HepG2 (cell line): ENCODE data around the gene TPBGL. TPM values are rescaled to one million over a fixed set of nuclear protein-coding genes. Genes with fewer than 3 reads are reported as not detected.
A peak's percentile ranks its signal among the peaks of the same experiment; 100 is the strongest.

Experiments
- ATAC-seq: fragments of 200-7000 bp; cut with Tn5 transposase; 3 replicates; pipeline ENCODE4 v1.9.1; 2020; ENCODE audit warnings: mild to moderate bottlenecking, moderate library complexity
- BruUV-seq: library from RNA; stranded (reverse); fragments of 400-500 nt; replicated peaks from 2 replicates; lab custom pipeline; 2021; lab: Mats Ljungman, UMichigan
- CTCF ChIA-PET: fragments of 300-600 bp; formaldehyde crosslinking; extraction: SDS; loops from one replicate; lab custom pipeline; 2021; ENCODE audit warnings: low total read pairs, inconsistent platforms, low intra/inter-chr PET ratio; lab: Yijun Ruan, JAX
- POLR2A ChIA-PET: fragments of 350-600 bp; sonication (Branson Sonifier 250); formaldehyde crosslinking; loops from one replicate; lab custom pipeline; 2020; ENCODE audit warnings: antibody characterized with exemption, inconsistent platforms; lab: Yijun Ruan, JAX
- DNase-seq: peaks from one replicate; pipeline ENCODE4 v3.0.0-alpha.2; 2015; ENCODE audit warnings: low spot score
- FAIRE-seq: peaks from 3 replicates; lab custom pipeline; 2011; peaks lifted over from hg19 to GRCh38; lab: Jason Lieb, UNC
- H2AFZ ChIP-seq: one replicate; pipeline ENCODE4 v1.6.1; 2011; ENCODE audit warnings: low read length, inconsistent platforms
- H3K27ac ChIP-seq: fragments of 300-600 bp; 3 replicates; pipeline ENCODE4 v1.8.0; 2011; ENCODE audit warnings: mixed run types, mild to moderate bottlenecking, mixed read lengths, low read length, inconsistent platforms; ENCODE audit not compliant: insufficient read depth; ENCODE audit errors: extremely low read length
- H3K27me3 ChIP-seq, 2 experiments: fragments of 200-600 bp in 1 of 2; 2 replicates in 1 of 2; 3 replicates in 1 of 2; pipeline versions ENCODE4 v1.6.0 to v1.8.0; 2011; ENCODE audit warnings: low read length in 2 of 2, mild to moderate bottlenecking in 2 of 2, moderate library complexity in 2 of 2, inconsistent platforms in 1 of 2; ENCODE audit not compliant: insufficient read depth in 2 of 2, control insufficient read depth in 1 of 2
- H3K36me3 ChIP-seq, 2 experiments: fragments of 200-600 bp in 1 of 2; replicated peaks in 1 of 2; 2 replicates in 1 of 2; 3 replicates in 1 of 2; pipeline versions ENCODE4 v1.5.1 to v1.8.0; 2011; ENCODE audit warnings: low read length in 2 of 2, inconsistent platforms in 1 of 2; ENCODE audit not compliant: insufficient read depth in 2 of 2, control insufficient read depth in 1 of 2
- H3K4me1 ChIP-seq: 2 replicates; pipeline ENCODE4 v1.5.1; 2012; ENCODE audit warnings: low read length, inconsistent platforms; ENCODE audit not compliant: insufficient read depth
- H3K4me2 ChIP-seq: 2 replicates; pipeline ENCODE4 v1.6.0; 2011; ENCODE audit warnings: low read depth, low read length, inconsistent platforms
- H3K4me3 ChIP-seq, 3 experiments: fragments of 200-600 bp in 1 of 3; sonication (generic), shearing (Covaris generic) in 1 of 3; replicated peaks in 1 of 3; 2 replicates each; pipeline ENCODE4 v1.5.1; 2011 to 2016; ENCODE audit warnings: low read length in 3 of 3, inconsistent platforms in 2 of 3, low read depth in 2 of 3, mild to moderate bottlenecking in 2 of 3, control low read depth in 1 of 3, mixed read lengths in 1 of 3; ENCODE audit not compliant: insufficient read depth in 1 of 3
- H3K79me2 ChIP-seq: one replicate; pipeline ENCODE4 v1.6.1; 2011; ENCODE audit warnings: low read length, inconsistent platforms; ENCODE audit not compliant: insufficient read depth
- H3K9ac ChIP-seq: 2 replicates; pipeline ENCODE4 v1.6.0; 2011; ENCODE audit warnings: mild to moderate bottlenecking, low read depth, low read length, inconsistent platforms; ENCODE audit not compliant: insufficient read depth
- H3K9me3 ChIP-seq: 2 replicates; pipeline ENCODE4 v1.5.1; 2012; ENCODE audit warnings: mild to moderate bottlenecking, low read length
- H4K20me1 ChIP-seq: 2 replicates; pipeline ENCODE4 v1.6.0; 2011; ENCODE audit warnings: inconsistent platforms, mild to moderate bottlenecking, low read length, moderate library complexity; ENCODE audit not compliant: insufficient read depth
- ADNP ChIP-seq: sonication (generic); formaldehyde crosslinking; IDR thresholded peaks from 2 replicates; pipeline ENCODE4 v1.4.0; 2020; ENCODE audit warnings: missing genetic modification reagents
- BRD4 ChIP-seq: sonication (generic); formaldehyde crosslinking; IDR thresholded peaks from 2 replicates; pipeline ENCODE4 v1.4.0; 2020; ENCODE audit warnings: missing genetic modification reagents
- CHD4 ChIP-seq: fragments of 200-600 bp; sonication (generic); IDR thresholded peaks from 2 replicates; pipeline ENCODE4 v1.7.0; 2017; ENCODE audit warnings: mild to moderate bottlenecking, low read length, borderline replicate concordance
- GZF1 ChIP-seq: sonication (generic); formaldehyde crosslinking; IDR thresholded peaks from 2 replicates; pipeline ENCODE4 v1.5.1; 2020; ENCODE audit warnings: mild to moderate bottlenecking, missing genetic modification reagents
- KDM1A ChIP-seq: IDR thresholded peaks from 2 replicates; pipeline ENCODE4 v1.6.1; 2016; ENCODE audit warnings: missing compliant biosample characterization
- PHF20 ChIP-seq: sonication (generic); formaldehyde crosslinking; IDR thresholded peaks from 2 replicates; pipeline ENCODE4 v1.5.0; 2020; ENCODE audit warnings: mild to moderate bottlenecking, missing genetic modification reagents
- SSRP1 ChIP-seq: IDR thresholded peaks from 2 replicates; pipeline ENCODE4 v1.6.1; 2016; ENCODE audit warnings: control low read depth
- ZBTB21 ChIP-seq: sonication (generic); formaldehyde crosslinking; IDR thresholded peaks from 2 replicates; pipeline ENCODE4 v1.4.0; 2020; ENCODE audit warnings: missing genetic modification reagents
- ZMYM3 ChIP-seq: sonication (generic); formaldehyde crosslinking; IDR thresholded peaks from 2 replicates; pipeline ENCODE4 v1.5.1; 2020; ENCODE audit warnings: mild to moderate bottlenecking, missing genetic modification reagents
- ZNF546 ChIP-seq: sonication (generic); formaldehyde crosslinking; conservative IDR thresholded peaks from 2 replicates; pipeline ENCODE4 v1.8.1; 2023; ENCODE audit warnings: mild to moderate bottlenecking, missing genetic modification reagents
- ZNF629 ChIP-seq: sonication (generic); formaldehyde crosslinking; conservative IDR thresholded peaks from 2 replicates; pipeline ENCODE4 v1.5.0; 2020; ENCODE audit warnings: missing genetic modification reagents
- ZNF737 ChIP-seq: sonication (generic); formaldehyde crosslinking; IDR thresholded peaks from 2 replicates; pipeline ENCODE4 v1.5.0; 2020; ENCODE audit warnings: missing genetic modification reagents, mild to moderate bottlenecking, borderline replicate concordance
- ZNF768 ChIP-seq: sonication (generic); formaldehyde crosslinking; IDR thresholded peaks from 2 replicates; pipeline ENCODE4 v1.4.0; 2020; ENCODE audit warnings: missing genetic modification reagents
- WGBS: methylation state at CpG from one replicate; pipeline ENCODE4 v1.1.6; 2017; ENCODE audit warnings: low lambda C conversion rate; 5-methylcytosine and 5-hydroxymethylcytosine counted together
- in situ Hi-C: cut with HindIII; loops from 2 replicates; pipeline ENCODE4 v1.10.0; 2017; ENCODE audit warnings: low pct_unique_long_range_greater_than_20kb; ENCODE audit not compliant: extremely low pct_ligation_motif_present
- intact Hi-C: fragments of 100-400 bp; cut with micrococcal nuclease; formaldehyde crosslinking; loops from one replicate; pipeline ENCODE4 v1.10.0; 2022; ENCODE audit not compliant: unreplicated experiment
- polyA plus RNA-seq, 8 experiments: library from polyadenylated mRNA; depleted of rRNA in 3 of 8; stranded (reverse) in 7 of 8; unstranded in 1 of 8; fragments of >200 nt; fragmentation: Illumina TruSeq in 4 of 8; extraction: Trizol in 4 of 8; gene quantifications; 2 replicates each; pipeline versions ENCODE4 v1.2.1 to v1.2.3, GENCODE V29; 2011 to 2016; ENCODE audit warnings: low read depth in 4 of 8, missing spikeins in 1 of 8, mixed read lengths in 1 of 8; ENCODE audit not compliant: insufficient read depth in 1 of 8
- total RNA-seq, 5 experiments: library from RNA; depleted of rRNA; stranded (reverse); fragments of >200 nt; fragmentation: Illumina TruSeq; extraction: Trizol; gene quantifications; 2 replicates each; pipeline ENCODE4 v1.2.3, GENCODE V29; 2016; ENCODE audit warnings: low read depth in 1 of 5
- TF ChIP-seq, protein P1 (sequence below): sonication (generic); formaldehyde crosslinking; IDR thresholded peaks from one replicate; pipeline ENCODE4 v1.5.1; 2020; ENCODE audit warnings: mild to moderate bottlenecking, missing genetic modification reagents; ENCODE audit errors: not compliant biosample characterization

The TPBGL gene
- total and polyA plus RNA-seq, 2 of the 13 experiments (the other 11 are each of a cell fraction or from before 2014, with no cell fraction given): not detected

DNA sequence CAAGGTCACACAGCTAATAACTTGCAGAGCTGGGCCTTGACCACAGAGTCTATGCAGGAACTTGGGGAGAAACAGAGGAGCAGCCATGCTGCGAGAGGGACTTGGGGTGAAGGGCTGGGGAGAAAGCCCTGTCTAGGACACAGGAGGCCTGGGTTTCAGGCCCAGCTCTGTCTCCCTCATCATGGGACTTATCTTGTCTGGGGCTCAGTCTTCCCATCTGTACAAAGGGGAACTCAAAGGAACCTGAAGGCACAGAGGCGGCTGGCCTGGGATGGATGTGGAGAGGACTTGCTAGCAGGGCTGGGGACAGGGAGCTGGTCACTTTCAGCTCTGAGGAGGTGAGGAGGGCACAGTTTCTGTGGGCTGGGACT lies 36.9 kb upstream of the TPBGL start:
- H4K20me1 ChIP-seq: no peaks in the 10 kb centered on the region
- no peak for FAIRE-seq
- no peak overlapping the region for H2AFZ ChIP-seq
- no peak for DNase-seq
- intact Hi-C loops: loop anchor here (2.0 to 5.0 kb wide), 3 partner anchors 35 to 46 kb away; no protein-coding TSS in a partner anchor
- peak overlapping the region; percentile 91 for H3K27ac ChIP-seq
- TF ChIP-seq ADNP (CRISPR knock-in tag) (peak; percentile 81), ZNF629 (peak; percentile 97), ZNF768 (CRISPR knock-in tag) (peak; percentile 41; the same call in 1 of the 2 replicates), CHD4 (peak; percentile 61; the same call in 1 of the 2 replicates), BRD4 (peak; percentile 19; the same call in 1 of the 2 replicates), GZF1 (0 out of 2 replicates have a peak, but pooled peaks have one; percentile 48), ZMYM3 (CRISPR knock-in tag) (peak; percentile 90), ZNF546 (no peak), KDM1A (CRISPR knock-in tag) (peak; percentile 55; the same call in 1 of the 2 replicates), PHF20 (0 out of 2 replicates have a peak, but pooled peaks have one; percentile 46), SSRP1 (no peak), ZBTB21 (CRISPR knock-in tag) (no peak), ZNF737 (CRISPR knock-in tag) (0 out of 2 replicates have a peak, but pooled peaks have one; percentile 32)
- TF ChIP-seq, protein P1, sequence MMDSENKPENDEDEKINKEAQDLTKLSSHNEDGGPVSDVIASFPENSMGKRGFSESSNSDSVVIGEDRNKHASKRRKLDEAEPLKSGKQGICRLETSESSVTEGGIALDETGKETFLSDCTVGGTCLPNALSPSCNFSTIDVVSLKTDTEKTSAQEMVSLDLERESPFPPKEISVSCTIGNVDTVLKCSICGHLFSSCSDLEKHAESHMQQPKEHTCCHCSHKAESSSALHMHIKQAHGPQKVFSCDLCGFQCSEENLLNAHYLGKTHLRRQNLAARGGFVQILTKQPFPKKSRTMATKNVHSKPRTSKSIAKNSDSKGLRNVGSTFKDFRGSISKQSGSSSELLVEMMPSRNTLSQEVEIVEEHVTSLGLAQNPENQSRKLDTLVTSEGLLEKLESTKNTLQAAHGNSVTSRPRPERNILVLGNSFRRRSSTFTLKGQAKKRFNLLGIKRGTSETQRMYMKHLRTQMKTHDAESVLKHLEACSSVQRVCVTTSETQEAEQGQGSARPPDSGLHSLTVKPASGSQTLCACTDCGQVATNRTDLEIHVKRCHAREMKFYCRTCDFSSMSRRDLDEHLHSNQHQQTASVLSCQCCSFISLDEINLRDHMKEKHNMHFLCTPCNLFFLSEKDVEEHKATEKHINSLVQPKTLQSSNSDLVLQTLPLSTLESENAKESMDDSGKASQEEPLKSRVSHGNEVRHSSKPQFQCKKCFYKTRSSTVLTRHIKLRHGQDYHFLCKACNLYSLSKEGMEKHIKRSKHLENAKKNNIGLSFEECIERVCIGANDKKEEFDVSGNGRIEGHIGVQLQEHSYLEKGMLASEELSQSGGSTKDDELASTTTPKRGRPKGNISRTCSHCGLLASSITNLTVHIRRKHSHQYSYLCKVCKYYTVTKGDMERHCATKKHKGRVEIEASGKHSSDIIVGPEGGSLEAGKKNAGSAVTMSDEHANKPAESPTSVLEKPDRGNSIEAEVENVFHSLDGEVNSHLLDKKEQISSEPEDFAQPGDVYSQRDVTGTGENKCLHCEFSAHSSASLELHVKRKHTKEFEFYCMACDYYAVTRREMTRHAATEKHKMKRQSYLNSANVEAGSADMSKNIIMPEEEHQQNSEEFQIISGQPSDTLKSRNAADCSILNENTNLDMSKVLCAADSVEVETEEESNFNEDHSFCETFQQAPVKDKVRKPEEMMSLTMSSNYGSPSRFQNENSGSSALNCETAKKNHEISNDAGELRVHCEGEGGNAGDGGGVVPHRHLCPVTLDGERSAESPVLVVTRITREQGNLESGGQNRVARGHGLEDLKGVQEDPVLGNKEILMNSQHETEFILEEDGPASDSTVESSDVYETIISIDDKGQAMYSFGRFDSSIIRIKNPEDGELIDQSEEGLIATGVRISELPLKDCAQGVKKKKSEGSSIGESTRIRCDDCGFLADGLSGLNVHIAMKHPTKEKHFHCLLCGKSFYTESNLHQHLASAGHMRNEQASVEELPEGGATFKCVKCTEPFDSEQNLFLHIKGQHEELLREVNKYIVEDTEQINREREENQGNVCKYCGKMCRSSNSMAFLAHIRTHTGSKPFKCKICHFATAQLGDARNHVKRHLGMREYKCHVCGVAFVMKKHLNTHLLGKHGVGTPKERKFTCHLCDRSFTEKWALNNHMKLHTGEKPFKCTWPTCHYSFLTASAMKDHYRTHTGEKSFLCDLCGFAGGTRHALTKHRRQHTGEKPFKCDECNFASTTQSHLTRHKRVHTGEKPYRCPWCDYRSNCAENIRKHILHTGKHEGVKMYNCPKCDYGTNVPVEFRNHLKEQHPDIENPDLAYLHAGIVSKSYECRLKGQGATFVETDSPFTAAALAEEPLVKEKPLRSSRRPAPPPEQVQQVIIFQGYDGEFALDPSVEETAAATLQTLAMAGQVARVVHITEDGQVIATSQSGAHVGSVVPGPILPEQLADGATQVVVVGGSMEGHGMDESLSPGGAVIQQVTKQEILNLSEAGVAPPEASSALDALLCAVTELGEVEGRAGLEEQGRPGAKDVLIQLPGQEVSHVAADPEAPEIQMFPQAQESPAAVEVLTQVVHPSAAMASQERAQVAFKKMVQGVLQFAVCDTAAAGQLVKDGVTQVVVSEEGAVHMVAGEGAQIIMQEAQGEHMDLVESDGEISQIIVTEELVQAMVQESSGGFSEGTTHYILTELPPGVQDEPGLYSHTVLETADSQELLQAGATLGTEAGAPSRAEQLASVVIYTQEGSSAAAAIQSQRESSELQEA: no peak
- POLR2A ChIA-PET: interaction anchor here (0.6 to 7.6 kb wide), 9 partner anchors 13 to 60 kb away, joined by 4 to 163 read pairs (median 15); partner anchors contain the start of genes SLCO2B1 and TPBGL
- H3K4me1 ChIP-seq: peaks cover 32% of the 10 kb centered on the region
- 83% methylated on average over 2 of the region's 2 CpGs for WGBS
- peak overlapping the region; percentile 73 for H3K4me2 ChIP-seq
- CTCF ChIA-PET: interaction anchor here (1.7 to 5.9 kb wide), 4 partner anchors 35 to 61 kb away, joined by 6 to 173 read pairs (median 8); no protein-coding TSS in a partner anchor
- no peaks in the 10 kb centered on the region for H3K79me2 ChIP-seq
- no peak overlapping the region for H3K4me3 ChIP-seq
- ATAC-seq: peak; percentile 48; the same call in 2 of the 3 replicates
- no peaks in the 10 kb centered on the region for H3K9me3 ChIP-seq
- H3K27me3 ChIP-seq: no peaks in the 10 kb centered on the region
- in situ Hi-C loops: loop anchor here (5.0 kb wide), 1 partner anchor 56 kb away; no protein-coding TSS in a partner anchor
- BruUV-seq: no TSS peak
- peak overlapping the region; percentile 25 for H3K9ac ChIP-seq
- no peaks in the 10 kb centered on the region; a peak in 2 of 5 replicates for H3K36me3 ChIP-seq
